ENCODE measurements around the gene CD99. TPM values are rescaled to one million over a fixed set of nuclear protein-coding genes. Genes with fewer than 3 reads are reported as not detected.
A peak's percentile ranks its signal among the peaks of the same experiment; 100 is the strongest.

The CD99 gene
- total and polyA plus RNA-seq, 2 of the 13 experiments (the other 11 are each of a cell fraction or from before 2014, with no cell fraction given): 78.8 to 111 TPM

GRCh38 chrX:2719774-2720447, 28.8 kb downstream of the CD99 start:
- Histone ChIP-seq H3K4me2 (ENCODE audit: low read depth, low read length) (peak overlapping the region; percentile 10; the same call in 1 of the 2 replicates), H3K79me2 (ENCODE audit: insufficient read depth, low read length) (no peaks in the 10 kb centered on the region), H3K9me3 (ENCODE audit: low read length) (no peaks in the 10 kb centered on the region), H3K36me3 (replicated peaks in 1 of 2; ENCODE audit: control insufficient read depth in 1 of 2, insufficient read depth in 2 of 2, low read length in 2 of 2) (peaks cover 13 to 54% of the 10 kb centered on the region in 2 experiments), H3K4me3 (replicated peaks in 1 of 3; ENCODE audit: insufficient read depth in 1 of 3, low read depth in 2 of 3, low read length in 3 of 3) (no peak overlapping the region), H3K27ac (ENCODE audit: extremely low read length, insufficient read depth, low read length) (no peak overlapping the region), H2AFZ (ENCODE audit: low read length) (no peak overlapping the region), H3K9ac (ENCODE audit: insufficient read depth, low read depth, low read length) (no peak overlapping the region), H3K4me1 (ENCODE audit: insufficient read depth, low read length) (peaks cover 11% of the 10 kb centered on the region), H3K27me3 (ENCODE audit: control insufficient read depth in 1 of 2, insufficient read depth in 2 of 2, low read length in 2 of 2) (no peaks in the 10 kb centered on the region), H4K20me1 (ENCODE audit: insufficient read depth, low read length) (no peaks in the 10 kb centered on the region)
- DNase-seq (ENCODE audit: low spot score) (peak; percentile 8), ATAC-seq (peak; percentile 38; the same call in 1 of the 3 replicates), FAIRE-seq (no peak)
- ChIA-PET CTCF (ENCODE audit: low intra/inter-chr PET ratio, low total read pairs) (no interaction called here), POLR2A (no interaction called here)
- 88% methylated on average over 10 of the region's 10 CpGs for WGBS (ENCODE audit: low lambda C conversion rate)
- in situ Hi-C loops (cut with HindIII; ENCODE audit: extremely low pct_ligation_motif_present, low pct_unique_long_range_greater_than_20kb) (no loop called here), intact Hi-C loops (cut with micrococcal nuclease; ENCODE audit: unreplicated experiment) (no loop called here)
- BruUV-seq (replicated peaks): no TSS peak
- no peak for TF ChIP-seq FIP1L1 (IDR thresholded peaks at IDR 0.05; ENCODE audit: borderline replicate concordance, insufficient read depth, low read depth, low read length)
- TF ChIP-seq HMG20A (CRISPR knock-in tag; IDR thresholded peaks at IDR 0.05; ENCODE audit: borderline replicate concordance): no peak
- TF ChIP-seq HNF4G (IDR thresholded peaks at IDR 0.05; ENCODE audit: borderline replicate concordance, low read depth, low read length): peak; percentile 43; the same call in 1 of the 2 replicates
- TF ChIP-seq HNF4G (CRISPR knock-in tag; IDR thresholded peaks at IDR 0.05; ENCODE audit: borderline replicate concordance, low read depth): no peak
- TF ChIP-seq SALL1 (CRISPR knock-in tag; IDR thresholded peaks at IDR 0.05): peak; percentile 11; the same call in 1 of the 2 replicates
- 0 out of 2 replicates have a peak, but pooled peaks have one; percentile 16 for TF ChIP-seq PAXIP1 (CRISPR knock-in tag; conservative IDR thresholded peaks at IDR 0.05)
- TF ChIP-seq CBFB (CRISPR knock-in tag; IDR thresholded peaks at IDR 0.05): no peak
- no peak for TF ChIP-seq SP1 (IDR thresholded peaks at IDR 0.05)
- no peak for TF ChIP-seq SP1 (CRISPR knock-in tag; IDR thresholded peaks at IDR 0.05)
- TF ChIP-seq AHDC1 (CRISPR knock-in tag; IDR thresholded peaks at IDR 0.05; ENCODE audit: borderline replicate concordance): peak; percentile 40; the same call in 1 of the 2 replicates
- TF ChIP-seq, protein P1, sequence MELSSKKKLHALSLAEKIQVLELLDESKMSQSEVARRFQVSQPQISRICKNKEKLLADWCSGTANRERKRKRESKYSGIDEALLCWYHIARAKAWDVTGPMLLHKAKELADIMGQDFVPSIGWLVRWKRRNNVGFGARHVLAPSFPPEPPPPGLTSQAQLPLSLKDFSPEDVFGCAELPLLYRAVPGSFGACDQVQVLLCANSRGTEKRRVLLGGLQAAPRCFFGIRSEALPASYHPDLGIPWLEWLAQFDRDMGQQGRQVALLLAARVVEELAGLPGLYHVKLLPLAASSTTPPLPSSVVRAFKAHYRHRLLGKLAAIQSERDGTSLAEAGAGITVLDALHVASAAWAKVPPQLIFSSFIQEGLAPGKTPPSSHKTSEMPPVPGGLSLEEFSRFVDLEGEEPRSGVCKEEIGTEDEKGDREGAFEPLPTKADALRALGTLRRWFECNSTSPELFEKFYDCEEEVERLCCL (CRISPR knock-in tag; IDR thresholded peaks at IDR 0.05; ENCODE audit: borderline replicate concordance): no peak
- no peak for TF ChIP-seq TEAD2 (CRISPR knock-in tag; IDR thresholded peaks at IDR 0.05)

All from HepG2 (cell line).